ENCODE data around the gene GTF3C4. TPM values are rescaled to one million over a fixed set of nuclear protein-coding genes. Genes with fewer than 3 reads are reported as not detected.

Gene GTF3C4
- total RNA-seq, 1 experiment from 2014 or later = 42.5 TPM

DNA sequence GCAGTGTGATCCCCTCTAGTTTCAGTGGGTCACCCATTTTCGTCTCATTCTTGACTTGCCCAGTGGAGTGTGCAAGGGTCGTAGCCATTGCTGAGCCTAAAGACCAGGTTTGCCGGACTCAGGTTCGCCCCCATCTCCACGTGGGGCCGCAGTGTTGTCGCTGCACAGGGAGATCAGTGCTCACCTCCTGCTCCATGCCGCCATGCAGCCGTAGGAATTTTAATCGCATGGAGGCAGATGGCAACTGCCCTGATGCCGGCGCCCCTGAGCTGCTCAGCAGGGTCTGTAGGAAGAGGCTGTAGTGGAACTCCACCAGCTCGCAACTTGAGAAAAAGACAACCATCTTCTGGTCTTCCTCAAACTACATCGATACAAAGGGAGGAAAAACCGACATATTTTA lies 24.6 kb upstream of the GTF3C4 start:
- no peaks in the 10 kb centered on the region for H3K79me2 ChIP-seq (ENCODE audit: insufficient read depth, low read length)
- H3K27ac ChIP-seq (ENCODE audit: insufficient read length, low read depth, low read length) = no peak overlapping the region
- no peak overlapping the region for H2BK12ac ChIP-seq (ENCODE audit: insufficient read length, low read depth, low read length)
- no peaks in the 10 kb centered on the region for H3K79me1 ChIP-seq (ENCODE audit: insufficient read depth, low read depth, low read length, poor library complexity, severe bottlenecking)
- H3K4me2 ChIP-seq (ENCODE audit: insufficient read depth, insufficient read length, low read length) = no peak overlapping the region
- no peak overlapping the region for H3K9ac ChIP-seq (ENCODE audit: extremely low read depth, insufficient read length, low read length)
- no peak overlapping the region for H3K23ac ChIP-seq (ENCODE audit: insufficient read length, low read depth, low read length)
- no peaks in the 10 kb centered on the region for H4K20me1 ChIP-seq (ENCODE audit: control insufficient read depth, insufficient read depth, insufficient read length)
- no peak overlapping the region for H2AK5ac ChIP-seq (ENCODE audit: insufficient read length, low read length)
- no peak overlapping the region for H4K91ac ChIP-seq (ENCODE audit: insufficient read length, low read depth, low read length)
- no peak overlapping the region for H4K5ac ChIP-seq (ENCODE audit: insufficient read length, low read depth, low read length)
- H3T11ph ChIP-seq (ENCODE audit: low read length) = no peak overlapping the region
- H3K18ac ChIP-seq (ENCODE audit: insufficient read length, low read depth, low read length) = no peak overlapping the region
- TF ChIP-seq, protein P1, sequence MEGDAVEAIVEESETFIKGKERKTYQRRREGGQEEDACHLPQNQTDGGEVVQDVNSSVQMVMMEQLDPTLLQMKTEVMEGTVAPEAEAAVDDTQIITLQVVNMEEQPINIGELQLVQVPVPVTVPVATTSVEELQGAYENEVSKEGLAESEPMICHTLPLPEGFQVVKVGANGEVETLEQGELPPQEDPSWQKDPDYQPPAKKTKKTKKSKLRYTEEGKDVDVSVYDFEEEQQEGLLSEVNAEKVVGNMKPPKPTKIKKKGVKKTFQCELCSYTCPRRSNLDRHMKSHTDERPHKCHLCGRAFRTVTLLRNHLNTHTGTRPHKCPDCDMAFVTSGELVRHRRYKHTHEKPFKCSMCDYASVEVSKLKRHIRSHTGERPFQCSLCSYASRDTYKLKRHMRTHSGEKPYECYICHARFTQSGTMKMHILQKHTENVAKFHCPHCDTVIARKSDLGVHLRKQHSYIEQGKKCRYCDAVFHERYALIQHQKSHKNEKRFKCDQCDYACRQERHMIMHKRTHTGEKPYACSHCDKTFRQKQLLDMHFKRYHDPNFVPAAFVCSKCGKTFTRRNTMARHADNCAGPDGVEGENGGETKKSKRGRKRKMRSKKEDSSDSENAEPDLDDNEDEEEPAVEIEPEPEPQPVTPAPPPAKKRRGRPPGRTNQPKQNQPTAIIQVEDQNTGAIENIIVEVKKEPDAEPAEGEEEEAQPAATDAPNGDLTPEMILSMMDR (conservative IDR thresholded peaks at IDR 0.05) = no peak
- no peak overlapping the region for H2BK120ac ChIP-seq (ENCODE audit: low read depth, low read length, poor library complexity, severe bottlenecking)
- H3K9me3 Mint-ChIP-seq = no peaks in the 10 kb centered on the region
- no peak overlapping the region; the same call in 1 of the 2 replicates for H2BK15ac ChIP-seq (ENCODE audit: low read depth, low read length)
- no peaks in the 10 kb centered on the region for H3K23me2 ChIP-seq (ENCODE audit: insufficient read length, low read depth, low read length, poor library complexity, severe bottlenecking)
- H3K4me1 ChIP-seq (ENCODE audit: insufficient read depth, low read length) = no peaks in the 10 kb centered on the region
- H3K9me3 ChIP-seq (ENCODE audit: control insufficient read depth, low read depth, low read length) = no peaks in the 10 kb centered on the region
- H3K14ac ChIP-seq (ENCODE audit: insufficient read depth, low read length) = no peak overlapping the region
- H2BK5ac ChIP-seq (ENCODE audit: insufficient read length, low read length) = no peak overlapping the region
- H3K56ac ChIP-seq (ENCODE audit: insufficient read length, low read depth, low read length) = no peak overlapping the region
- H3K36me3 Mint-ChIP-seq (ENCODE audit: insufficient read depth in 1 of 3, low read depth in 3 of 3) = peaks cover 24 to 71% (median 56%) of the 10 kb centered on the region in 3 experiments
- H3K4ac ChIP-seq (ENCODE audit: low read depth, low read length) = no peak overlapping the region
- no peak overlapping the region for H3K27ac Mint-ChIP-seq
- H2BK20ac ChIP-seq (ENCODE audit: low read depth, low read length, poor library complexity, severe bottlenecking) = no peak overlapping the region
- WGBS (ENCODE audit: extremely low coverage, insufficient read length, low lambda C conversion rate) = no CpG with 5 or more reads among the region's 15 CpGs
- H3K27me3 Mint-ChIP-seq (ENCODE audit: low read depth) = no peaks in the 10 kb centered on the region
- H4K8ac ChIP-seq (replicated peaks; ENCODE audit: insufficient read length, low read depth, low read length) = no peak overlapping the region
- no peaks in the 10 kb centered on the region for H3K4me1 Mint-ChIP-seq
- H2AFZ ChIP-seq (ENCODE audit: low read length) = no peak overlapping the region
- no peak for DNase-seq
- H3K27me3 ChIP-seq (ENCODE audit: insufficient read depth, low read length) = no peaks in the 10 kb centered on the region
- no peak overlapping the region for H3K4me3 Mint-ChIP-seq

All from H9 (cell line).